Mesothelial cell of epicardium (in vitro differentiated cells): ENCODE results near the gene LMF1. TPM values are rescaled to one million over a fixed set of nuclear protein-coding genes. Genes with fewer than 3 reads are reported as not detected.

Source experiments
- DNase-seq, 2 experiments: peaks; one replicate each; pipeline ENCODE4 v3.0.0; 2021; ENCODE audit warnings: low spot score in 2 of 2; ENCODE audit not compliant: unreplicated experiment in 2 of 2
- H3K27ac Mint-ChIP-seq: 2 replicates; pipeline ENCODE4 v1.8.0; 2021; ENCODE audit warnings: mixed read lengths
- H3K27me3 Mint-ChIP-seq: 2 replicates; pipeline ENCODE4 v1.8.0; 2021; ENCODE audit warnings: low read depth, mixed read lengths
- H3K36me3 Mint-ChIP-seq: 2 replicates; pipeline ENCODE4 v1.8.0; 2021; ENCODE audit warnings: mixed read lengths
- H3K4me1 Mint-ChIP-seq: 2 replicates; pipeline ENCODE4 v1.8.0; 2021; ENCODE audit warnings: mixed read lengths
- H3K4me3 Mint-ChIP-seq: 2 replicates; pipeline ENCODE4 v1.8.0; 2021; ENCODE audit warnings: mild to moderate bottlenecking, moderate library complexity, mixed read lengths
- H3K9me3 Mint-ChIP-seq: 2 replicates; pipeline ENCODE4 v1.8.0; 2021; ENCODE audit warnings: mixed read lengths
- total RNA-seq: library from RNA; stranded (reverse); gene quantifications from 3 replicates; pipeline ENCODE4 v1.2.1, GENCODE V29; 2021
- TF ChIP-seq, protein P1 (sequence below): fragments of 200-600 bp; sonication (generic); IDR thresholded peaks from one replicate; pipeline ENCODE4 v1.5.0; 2021; ENCODE audit warnings: antibody characterized with exemption; ENCODE audit not compliant: unreplicated experiment

The LMF1 gene
- total RNA-seq, 1 donor from 2014 or later, result 37.4 TPM

- H3K36me3 Mint-ChIP-seq, result peaks cover 41% of the 10 kb centered on the region
- H3K27ac Mint-ChIP-seq, result peak overlapping the region; percentile 77
- peak overlapping the region; percentile 61 for H3K4me3 Mint-ChIP-seq
- DNase-seq, result no peak
- H3K9me3 Mint-ChIP-seq, result peaks cover 23% of the 10 kb centered on the region
- TF ChIP-seq, protein P1, sequence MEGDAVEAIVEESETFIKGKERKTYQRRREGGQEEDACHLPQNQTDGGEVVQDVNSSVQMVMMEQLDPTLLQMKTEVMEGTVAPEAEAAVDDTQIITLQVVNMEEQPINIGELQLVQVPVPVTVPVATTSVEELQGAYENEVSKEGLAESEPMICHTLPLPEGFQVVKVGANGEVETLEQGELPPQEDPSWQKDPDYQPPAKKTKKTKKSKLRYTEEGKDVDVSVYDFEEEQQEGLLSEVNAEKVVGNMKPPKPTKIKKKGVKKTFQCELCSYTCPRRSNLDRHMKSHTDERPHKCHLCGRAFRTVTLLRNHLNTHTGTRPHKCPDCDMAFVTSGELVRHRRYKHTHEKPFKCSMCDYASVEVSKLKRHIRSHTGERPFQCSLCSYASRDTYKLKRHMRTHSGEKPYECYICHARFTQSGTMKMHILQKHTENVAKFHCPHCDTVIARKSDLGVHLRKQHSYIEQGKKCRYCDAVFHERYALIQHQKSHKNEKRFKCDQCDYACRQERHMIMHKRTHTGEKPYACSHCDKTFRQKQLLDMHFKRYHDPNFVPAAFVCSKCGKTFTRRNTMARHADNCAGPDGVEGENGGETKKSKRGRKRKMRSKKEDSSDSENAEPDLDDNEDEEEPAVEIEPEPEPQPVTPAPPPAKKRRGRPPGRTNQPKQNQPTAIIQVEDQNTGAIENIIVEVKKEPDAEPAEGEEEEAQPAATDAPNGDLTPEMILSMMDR, result no peak
- peaks cover 20% of the 10 kb centered on the region for H3K4me1 Mint-ChIP-seq
- peaks cover 2% of the 10 kb centered on the region for H3K27me3 Mint-ChIP-seq
Measured at GRCh38 chr16:968620-969019, 2.2 kb downstream of the LMF1 start.

GRCh38 chr16:967546-968295 lies 3.1 kb downstream of the LMF1 start:
- Mint-ChIP-seq H3K4me3 (no peak overlapping the region), H3K36me3 (peaks cover 44% of the 10 kb centered on the region), H3K4me1 (peaks cover 20% of the 10 kb centered on the region), H3K9me3 (peaks cover 23% of the 10 kb centered on the region), H3K27ac (no peak overlapping the region), H3K27me3 (peaks cover 2% of the 10 kb centered on the region)
- TF ChIP-seq, protein P1, result no peak
- no peak for DNase-seq

DNA sequence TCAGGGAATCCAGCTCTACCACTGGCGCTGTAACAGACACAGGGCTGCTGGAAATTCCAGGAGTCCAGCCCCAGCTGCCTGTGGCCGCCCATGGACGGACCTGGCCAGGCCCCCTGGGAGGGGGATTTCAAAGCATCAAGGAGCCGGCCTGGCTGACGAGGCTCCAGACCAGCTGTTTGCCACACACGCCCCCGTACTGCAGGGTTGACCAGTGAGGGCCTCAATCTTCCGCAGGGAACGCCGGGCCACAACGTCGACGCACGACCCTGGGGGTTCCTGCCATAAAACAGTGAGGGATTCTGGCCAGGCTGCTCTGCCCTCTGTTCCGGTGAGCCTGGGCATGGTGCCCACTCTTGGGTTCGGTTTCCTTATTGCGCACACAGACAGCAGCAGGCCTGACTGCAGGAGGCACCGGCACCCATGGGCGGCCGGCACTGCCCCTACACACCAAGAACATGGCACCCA lies 3.7 kb downstream of the LMF1 start:
- peaks cover 20% of the 10 kb centered on the region for H3K4me1 Mint-ChIP-seq
- no peak for DNase-seq
- peaks cover 23% of the 10 kb centered on the region for H3K9me3 Mint-ChIP-seq
- TF ChIP-seq, protein P1, result no peak
- H3K4me3 Mint-ChIP-seq, result no peak overlapping the region
- H3K36me3 Mint-ChIP-seq, result peaks cover 44% of the 10 kb centered on the region
- no peak overlapping the region for H3K27ac Mint-ChIP-seq
- H3K27me3 Mint-ChIP-seq, result peaks cover 2% of the 10 kb centered on the region

DNA sequence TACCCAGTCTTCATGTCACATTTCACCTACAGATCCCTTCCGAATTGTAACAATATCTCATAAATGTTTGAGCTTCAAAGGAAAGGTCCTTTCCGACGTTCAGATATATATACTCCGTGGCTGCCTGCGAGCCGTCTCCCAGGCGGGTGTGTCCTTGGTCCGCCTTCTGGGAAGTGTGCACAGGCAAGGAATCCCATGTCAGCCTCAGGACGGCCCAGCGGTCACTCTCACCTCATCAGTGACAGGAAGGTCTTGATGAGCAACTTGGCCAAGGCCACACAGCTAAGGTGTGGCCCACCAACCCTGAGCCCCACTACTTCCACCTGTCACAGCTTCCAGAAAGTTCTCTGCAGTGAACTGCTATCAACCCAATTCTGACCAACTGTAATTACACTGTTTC lies 4.3 kb downstream of the LMF1 start:
- TF ChIP-seq, protein P1, result no peak
- Mint-ChIP-seq H3K4me1 (peaks cover 20% of the 10 kb centered on the region), H3K36me3 (peaks cover 44% of the 10 kb centered on the region), H3K4me3 (no peak overlapping the region), H3K9me3 (peaks cover 17% of the 10 kb centered on the region), H3K27ac (no peak overlapping the region), H3K27me3 (no peaks in the 10 kb centered on the region)
- DNase-seq, result no peak

GRCh38 chr16:966035-966434 lies 4.7 kb downstream of the LMF1 start:
- no peak overlapping the region for H3K4me3 Mint-ChIP-seq
- peaks cover 20% of the 10 kb centered on the region for H3K4me1 Mint-ChIP-seq
- no peak for DNase-seq
- H3K27ac Mint-ChIP-seq, result no peak overlapping the region
- H3K27me3 Mint-ChIP-seq, result no peaks in the 10 kb centered on the region
- H3K36me3 Mint-ChIP-seq, result peaks cover 44% of the 10 kb centered on the region
- H3K9me3 Mint-ChIP-seq, result peaks cover 16% of the 10 kb centered on the region
- TF ChIP-seq, protein P1, result no peak
